GM12892 (cell line): ENCODE measurements around the gene THBS2.

Experiments used
- POLR2A ChIP-seq: IDR thresholded peaks from 2 replicates; pipeline ENCODE4 v1.6.1; 2011; ENCODE audit warnings: low read depth, low read length, control low read depth
- POLR2AphosphoS5 ChIP-seq: IDR thresholded peaks from 2 replicates; pipeline ENCODE4 v1.6.1; 2011; ENCODE audit warnings: low read depth, low read length, control low read depth
- TAF1 ChIP-seq: IDR thresholded peaks from 2 replicates; pipeline ENCODE4 v1.6.1; 2011; ENCODE audit warnings: low read depth, mild to moderate bottlenecking, control low read depth, low read length, borderline replicate concordance

- TF ChIP-seq POLR2A (no peak), POLR2AphosphoS5 (no peak), TAF1 (no peak)
Measured at GRCh38 chr6:169210611-169211010, 43.0 kb downstream of the THBS2 start.
